RWPE1 (cell line): ENCODE data around the gene CDC27.

Source experiments
- CTCF ChIA-PET: fragments of 350-600 bp; sonication (Branson Sonifier 250); formaldehyde crosslinking; extraction: SDS; loops from one replicate; lab custom pipeline; 2021; lab: Yijun Ruan, JAX
- POLR2A ChIA-PET: fragments of 400-600 bp; formaldehyde crosslinking; extraction: SDS; loops from one replicate; lab custom pipeline; 2020; ENCODE audit warnings: antibody characterized with exemption; ENCODE audit not compliant: low non-redundant PET; lab: Yijun Ruan, JAX
- DNase-seq: peaks from one replicate; pipeline ENCODE4 v3.0.0; 2012; ENCODE audit warnings: low spot score
- H3K27ac ChIP-seq: fragments of 450-650 bp; 2 replicates; pipeline ENCODE4 v1.5.1; 2017
- TF ChIP-seq, protein P1 (sequence below): fragments of 450-650 bp; conservative IDR thresholded peaks from 2 replicates; pipeline ENCODE4 v1.5.1; 2017; ENCODE audit warnings: low read depth, mild to moderate bottlenecking

The CDC27 gene

DNA sequence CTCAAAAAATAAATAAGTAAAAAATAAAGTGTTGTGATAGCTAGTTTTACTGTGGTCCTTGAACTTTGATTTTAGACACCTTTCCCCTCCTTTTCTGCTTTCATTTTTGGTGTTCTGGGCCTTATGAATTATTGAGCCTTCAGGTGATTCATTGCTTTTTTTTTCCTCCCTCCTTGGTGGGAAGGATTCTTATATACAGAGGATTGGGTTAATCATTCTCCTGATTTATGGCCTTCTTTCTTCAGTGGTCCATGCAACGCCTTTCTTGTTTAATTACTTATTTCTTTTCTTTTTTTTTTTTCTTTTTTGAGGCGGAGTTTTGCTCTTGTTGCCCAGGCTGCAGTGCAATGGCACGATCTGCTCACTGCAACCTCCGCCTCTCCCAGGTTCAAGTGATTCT lies 12.1 kb upstream of the CDC27 start:
- CTCF ChIA-PET: interaction anchor here (0.7 to 0.8 kb wide), 2 partner anchors 28 to 136 kb away, joined by 3 to 4 read pairs; no protein-coding TSS in a partner anchor
- DNase-seq: no peak
- POLR2A ChIA-PET: no interaction called here
- TF ChIP-seq, protein P1, sequence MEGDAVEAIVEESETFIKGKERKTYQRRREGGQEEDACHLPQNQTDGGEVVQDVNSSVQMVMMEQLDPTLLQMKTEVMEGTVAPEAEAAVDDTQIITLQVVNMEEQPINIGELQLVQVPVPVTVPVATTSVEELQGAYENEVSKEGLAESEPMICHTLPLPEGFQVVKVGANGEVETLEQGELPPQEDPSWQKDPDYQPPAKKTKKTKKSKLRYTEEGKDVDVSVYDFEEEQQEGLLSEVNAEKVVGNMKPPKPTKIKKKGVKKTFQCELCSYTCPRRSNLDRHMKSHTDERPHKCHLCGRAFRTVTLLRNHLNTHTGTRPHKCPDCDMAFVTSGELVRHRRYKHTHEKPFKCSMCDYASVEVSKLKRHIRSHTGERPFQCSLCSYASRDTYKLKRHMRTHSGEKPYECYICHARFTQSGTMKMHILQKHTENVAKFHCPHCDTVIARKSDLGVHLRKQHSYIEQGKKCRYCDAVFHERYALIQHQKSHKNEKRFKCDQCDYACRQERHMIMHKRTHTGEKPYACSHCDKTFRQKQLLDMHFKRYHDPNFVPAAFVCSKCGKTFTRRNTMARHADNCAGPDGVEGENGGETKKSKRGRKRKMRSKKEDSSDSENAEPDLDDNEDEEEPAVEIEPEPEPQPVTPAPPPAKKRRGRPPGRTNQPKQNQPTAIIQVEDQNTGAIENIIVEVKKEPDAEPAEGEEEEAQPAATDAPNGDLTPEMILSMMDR: no peak
- no peak overlapping the region for H3K27ac ChIP-seq

DNA sequence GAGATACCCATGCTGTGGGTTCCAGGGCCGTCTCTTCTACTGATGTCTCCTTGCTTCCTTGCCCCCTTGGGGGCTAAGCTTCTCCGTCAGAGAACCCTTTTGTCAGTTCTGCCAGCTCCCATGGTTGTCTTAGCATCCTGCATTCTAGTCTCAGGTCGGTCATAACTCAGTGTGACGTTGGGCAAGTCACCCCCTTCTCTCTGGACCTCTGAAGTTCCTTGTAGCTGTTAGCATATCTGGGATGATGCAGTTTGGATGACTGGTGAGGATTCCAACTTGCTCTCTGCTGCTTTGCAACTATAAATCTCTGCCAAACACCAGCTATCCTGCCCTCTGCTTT lies 11.2 kb upstream of the CDC27 start:
- CTCF ChIA-PET: interaction anchor here (0.8 kb wide), 1 partner anchor 29 kb away, joined by 3 read pairs; no protein-coding TSS in a partner anchor
- POLR2A ChIA-PET: no interaction called here
- TF ChIP-seq, protein P1: no peak
- no peak overlapping the region for H3K27ac ChIP-seq
- no peak for DNase-seq

DNA sequence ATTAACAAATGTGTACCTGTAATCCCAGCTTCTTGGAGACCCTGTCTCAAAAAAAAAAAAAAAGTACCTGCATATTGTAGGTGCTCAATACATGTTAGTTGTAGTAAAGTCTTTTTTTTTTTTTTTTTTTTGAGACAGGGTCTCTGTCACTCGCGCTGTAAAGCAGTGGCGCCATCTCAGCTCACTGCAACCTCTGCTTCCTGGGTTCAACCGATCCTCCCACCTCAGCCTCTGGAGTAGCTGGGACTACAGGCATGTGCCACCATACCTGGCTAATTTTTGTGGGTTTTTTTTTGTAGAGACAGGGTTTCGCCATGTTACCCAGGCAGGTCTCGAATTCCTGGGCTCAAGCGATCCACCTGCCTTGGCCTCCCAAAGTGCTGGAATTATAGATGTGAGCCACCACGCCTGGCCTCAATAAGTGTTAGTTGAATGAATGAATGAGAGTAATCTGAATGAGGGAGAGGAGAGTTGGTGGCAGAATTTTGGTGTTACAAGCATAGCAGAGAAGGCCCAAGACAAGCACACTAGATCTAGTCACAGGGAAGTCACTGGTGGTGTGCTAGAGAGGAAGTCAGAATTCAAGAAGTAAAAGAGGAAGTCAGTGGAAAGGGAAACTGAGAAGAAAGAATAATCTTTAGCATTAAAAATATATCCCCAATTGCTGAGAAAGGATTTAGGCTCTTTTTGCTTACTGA lies 10.7 kb upstream of the CDC27 start:
- POLR2A ChIA-PET: no interaction called here
- CTCF ChIA-PET: interaction anchor here (0.8 kb wide), 1 partner anchor 28 kb away, joined by 3 read pairs; no protein-coding TSS in a partner anchor
- TF ChIP-seq, protein P1: no peak
- DNase-seq: no peak
- no peak overlapping the region for H3K27ac ChIP-seq

DNA sequence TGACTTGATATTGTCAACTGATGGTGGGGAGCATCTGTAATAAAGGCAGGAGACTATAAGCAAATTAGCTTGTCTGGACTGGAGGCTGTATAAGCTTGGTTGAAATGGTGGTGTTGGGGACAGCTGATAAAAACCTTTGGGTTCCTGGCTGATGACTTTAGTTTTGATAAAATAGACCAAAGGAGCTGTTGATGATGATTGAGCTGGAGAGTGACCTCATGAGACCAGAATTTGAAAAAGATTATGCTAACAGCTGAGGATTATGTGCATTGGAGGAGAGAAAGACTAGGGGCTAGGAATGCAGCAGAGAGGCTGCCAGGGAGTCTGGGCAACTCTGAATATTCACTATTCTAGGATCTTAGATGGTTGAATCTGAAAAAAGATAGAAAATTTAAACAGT lies 8.7 kb upstream of the CDC27 start:
- POLR2A ChIA-PET: no interaction called here
- no peak for DNase-seq
- TF ChIP-seq, protein P1: no peak
- CTCF ChIA-PET: interaction anchor here (1.4 kb wide), 1 partner anchor 118 kb away, joined by 3 read pairs; no protein-coding TSS in a partner anchor
- H3K27ac ChIP-seq: no peak overlapping the region

DNA sequence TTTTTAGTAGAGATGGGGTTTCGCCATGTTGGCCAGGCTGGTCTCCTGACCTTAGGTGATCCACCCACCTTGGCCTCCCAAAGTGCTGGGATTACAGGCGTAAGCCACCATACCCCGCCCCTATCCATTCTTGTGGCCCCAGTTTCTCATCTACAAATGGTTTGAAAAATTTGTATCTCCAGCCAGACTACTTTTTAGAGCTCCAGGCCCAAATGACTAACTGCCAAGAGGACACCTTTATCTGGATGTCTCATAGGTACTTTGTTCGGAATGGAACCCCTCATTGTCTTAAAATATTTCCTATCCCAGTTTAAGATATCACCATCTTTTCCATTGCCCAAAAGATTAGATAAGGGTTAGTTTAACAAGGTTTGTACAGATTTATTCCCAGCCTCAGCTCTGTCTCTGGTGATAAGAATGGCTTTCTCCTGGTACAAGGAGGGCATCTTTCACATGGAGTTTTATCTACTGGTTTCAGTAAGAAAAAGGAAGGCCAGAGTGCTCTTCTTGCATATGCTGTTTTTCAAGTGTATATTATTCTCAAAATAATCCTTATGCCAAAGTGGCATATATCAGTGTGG lies 4.9 kb upstream of the CDC27 start:
- no peak overlapping the region for H3K27ac ChIP-seq
- TF ChIP-seq, protein P1: no peak
- DNase-seq: no peak
- ChIA-PET CTCF (no interaction called here), POLR2A (interaction anchor here (0.6 kb wide), 1 partner anchor 1177 kb away, joined by 3 read pairs; no protein-coding TSS in a partner anchor)

DNA sequence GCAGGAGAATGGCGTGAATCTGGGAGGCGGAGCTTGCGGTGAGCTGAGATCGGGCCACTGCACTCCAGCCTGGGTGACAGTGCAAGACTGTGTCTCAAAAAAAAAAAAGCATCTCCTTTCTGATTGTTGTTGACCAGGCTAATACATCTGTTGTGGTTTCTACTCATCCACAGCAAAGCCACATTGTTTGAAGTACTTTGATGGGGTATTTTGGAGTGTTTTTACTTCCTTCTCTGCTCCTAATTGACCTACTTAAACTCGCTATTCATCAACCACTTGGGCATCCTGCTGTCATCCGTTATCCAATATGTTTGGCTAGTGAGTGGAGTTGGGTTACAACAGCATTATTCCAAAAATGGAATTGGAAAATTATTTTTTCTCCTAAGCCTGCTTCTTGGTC lies 3.5 kb upstream of the CDC27 start:
- H3K27ac ChIP-seq: no peak overlapping the region
- DNase-seq: no peak
- POLR2A ChIA-PET: no interaction called here
- CTCF ChIA-PET: no interaction called here
- TF ChIP-seq, protein P1: no peak
